CD4-positive, alpha-beta T cell (primary cell): ENCODE results near the gene CCDC172. TPM values are rescaled to one million over a fixed set of nuclear protein-coding genes. Genes with fewer than 3 reads are reported as not detected.

Experiments used
- ATAC-seq: fragments of 200-7000 bp; cut with Tn5 transposase; one replicate; pipeline ENCODE4 v1.10.0; 2022; ENCODE audit warnings: mild to moderate bottlenecking; ENCODE audit not compliant: poor library complexity
- CTCF ChIA-PET: fragments of 350-600 bp; sonication (Branson Sonifier 250); formaldehyde crosslinking; loops from one replicate; lab custom pipeline; 2021; ENCODE audit warnings: antibody characterized with exemption, inconsistent platforms; lab: Charles Lee
- POLR2A ChIA-PET: fragments of 350-600 bp; sonication (Branson Sonifier 250); formaldehyde crosslinking; loops from one replicate; lab custom pipeline; 2021; ENCODE audit warnings: antibody characterized with exemption, inconsistent platforms; lab: Charles Lee
- DNase-seq, 14 experiments: peaks; one replicate each; pipeline ENCODE4 v3.0.0-alpha.2; 2013 to 2020; ENCODE audit warnings: mixed read lengths in 2 of 14
- H3K27ac ChIP-seq, 2 donors: one replicate each; pipeline versions ENCODE4 v1.5.1 to v1.7.0; 2013; ENCODE audit warnings: low read length in 2 of 2, low read depth in 1 of 2, mild to moderate bottlenecking in 1 of 2
- H3K27me3 ChIP-seq, 2 experiments: 1 replicate in 1 of 2; 2 replicates in 1 of 2; pipeline versions ENCODE4 v1.6.1 to v1.7.0; 2013; ENCODE audit warnings: low read length in 2 of 2, control low read depth in 1 of 2, mild to moderate bottlenecking in 1 of 2, moderate library complexity in 1 of 2; ENCODE audit not compliant: insufficient read depth in 2 of 2, control insufficient read depth in 1 of 2
- H3K36me3 ChIP-seq: one replicate; pipeline ENCODE4 v1.6.1; 2013; ENCODE audit warnings: low read length, control low read depth; ENCODE audit not compliant: insufficient read depth
- H3K4me1 ChIP-seq: one replicate; pipeline ENCODE4 v1.6.1; 2013; ENCODE audit warnings: low read length, control low read depth; ENCODE audit not compliant: insufficient read depth
- H3K4me3 ChIP-seq: one replicate; pipeline ENCODE4 v1.5.1; 2013; ENCODE audit warnings: mild to moderate bottlenecking, low read length, moderate library complexity
- H3K9me3 ChIP-seq, 2 experiments: 1 replicate in 1 of 2; 2 replicates in 1 of 2; pipeline versions ENCODE4 v1.6.1 to v1.7.0; 2013; ENCODE audit warnings: low read length in 2 of 2, mild to moderate bottlenecking in 2 of 2, control low read depth in 1 of 2, moderate library complexity in 1 of 2; ENCODE audit not compliant: control insufficient read depth in 1 of 2, insufficient read depth in 1 of 2
- H3K27ac Mint-ChIP-seq: one replicate; pipeline ENCODE4 v1.8.0; 2020; ENCODE audit warnings: mixed read lengths
- H3K27me3 Mint-ChIP-seq: one replicate; pipeline ENCODE4 v1.8.0; 2021; ENCODE audit warnings: mixed read lengths
- H3K36me3 Mint-ChIP-seq: one replicate; pipeline ENCODE4 v1.8.0; 2021; ENCODE audit warnings: low read depth, mixed read lengths
- H3K4me1 Mint-ChIP-seq: one replicate; pipeline ENCODE4 v1.8.0; 2021; ENCODE audit warnings: low read depth, mixed read lengths
- H3K4me3 Mint-ChIP-seq: one replicate; pipeline ENCODE4 v1.8.0; 2020; ENCODE audit warnings: mild to moderate bottlenecking, mixed read lengths
- H3K9me3 Mint-ChIP-seq: one replicate; pipeline ENCODE4 v1.8.0; 2020; ENCODE audit warnings: mixed read lengths
- intact Hi-C, 2 experiments: fragments of 100-400 bp; cut with DNase I in 1 of 2; cut with micrococcal nuclease in 1 of 2; formaldehyde crosslinking; loops; one replicate each; pipeline versions ENCODE4 v1.15.1 to v1.9.0; 2023 to 2025; cut with DNase I, micrococcal nuclease
- total RNA-seq, 174 experiments: library from RNA in 2 of 174; stranded (reverse) in 2 of 174; gene quantifications; one replicate each; pipeline ENCODE4 v1.2.3 and lab custom pipeline; 2021 to 2026
- TF ChIP-seq, protein P1 (sequence below): fragments of 200-600 bp; IDR thresholded peaks from one replicate; pipeline ENCODE4 v1.8.0; 2022; ENCODE audit warnings: antibody characterized with exemption, mild to moderate bottlenecking

CCDC172 gene
- total RNA-seq, 2 experiments from 2014 or later, result not detected

DNA sequence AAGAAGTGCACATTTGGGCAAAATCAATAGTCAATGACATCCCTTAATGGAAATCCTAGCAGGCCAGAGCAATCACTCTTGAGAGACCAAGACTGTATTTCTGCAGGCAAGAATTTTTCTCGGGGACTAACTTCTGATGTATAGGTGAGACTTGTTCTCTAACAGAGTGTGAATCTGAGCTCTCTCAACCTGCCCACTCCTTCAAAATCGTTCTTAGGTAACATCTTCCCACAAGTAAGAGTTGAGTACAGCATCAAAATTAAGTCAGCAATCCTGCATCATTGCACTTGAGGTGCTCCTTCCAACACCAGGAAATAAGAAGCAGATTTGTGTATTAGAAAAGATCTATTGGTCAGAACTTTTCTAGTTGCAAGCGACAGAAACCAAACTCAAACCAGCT, 25.7 kb upstream of the CCDC172 start:
- POLR2A ChIA-PET, result no interaction called here
- CTCF ChIA-PET, result interaction anchor here (1.6 kb wide), 1 partner anchor 13 kb away, joined by 3 read pairs; no protein-coding TSS in a partner anchor

DNA sequence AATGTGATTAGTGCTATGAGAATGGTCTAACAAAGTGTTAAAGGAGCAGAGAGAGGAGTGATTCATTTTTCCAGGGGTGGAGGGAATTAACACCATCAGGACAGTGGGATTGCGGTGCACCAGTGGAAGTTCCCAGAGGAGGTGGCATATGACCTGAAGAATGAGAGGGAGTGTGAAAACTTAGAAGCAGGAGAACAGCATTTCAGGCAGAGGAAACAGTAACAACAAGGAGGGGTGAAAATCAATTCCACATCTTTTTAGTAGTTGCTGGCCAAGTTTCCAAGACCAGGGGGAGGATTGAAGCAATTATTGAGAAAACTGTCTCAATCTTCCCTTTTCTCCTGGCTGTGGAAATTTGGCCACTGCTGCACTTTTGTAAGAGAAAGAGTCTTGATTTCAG, 23.7 kb upstream of the CCDC172 start:
- no peak overlapping the region for H3K27ac ChIP-seq
- peaks cover 10% of the 10 kb centered on the region for H3K27me3 Mint-ChIP-seq

More for the DNA sequence above, 25.7 kb upstream of the CCDC172 start:
- Histone ChIP-seq H3K4me3 (no peak overlapping the region), H3K36me3 (no peaks in the 10 kb centered on the region), H3K27ac (no peak overlapping the region), H3K27me3 (no peaks in the 10 kb centered on the region), H3K4me1 (no peaks in the 10 kb centered on the region), H3K9me3 (no peaks in the 10 kb centered on the region)
- no peaks in the 10 kb centered on the region for H3K4me1 Mint-ChIP-seq
- H3K36me3 Mint-ChIP-seq, result no peaks in the 10 kb centered on the region
- intact Hi-C loops, result no loop called here
- ATAC-seq, result no peak
- peaks cover 6% of the 10 kb centered on the region for H3K9me3 Mint-ChIP-seq
- TF ChIP-seq, protein P1, sequence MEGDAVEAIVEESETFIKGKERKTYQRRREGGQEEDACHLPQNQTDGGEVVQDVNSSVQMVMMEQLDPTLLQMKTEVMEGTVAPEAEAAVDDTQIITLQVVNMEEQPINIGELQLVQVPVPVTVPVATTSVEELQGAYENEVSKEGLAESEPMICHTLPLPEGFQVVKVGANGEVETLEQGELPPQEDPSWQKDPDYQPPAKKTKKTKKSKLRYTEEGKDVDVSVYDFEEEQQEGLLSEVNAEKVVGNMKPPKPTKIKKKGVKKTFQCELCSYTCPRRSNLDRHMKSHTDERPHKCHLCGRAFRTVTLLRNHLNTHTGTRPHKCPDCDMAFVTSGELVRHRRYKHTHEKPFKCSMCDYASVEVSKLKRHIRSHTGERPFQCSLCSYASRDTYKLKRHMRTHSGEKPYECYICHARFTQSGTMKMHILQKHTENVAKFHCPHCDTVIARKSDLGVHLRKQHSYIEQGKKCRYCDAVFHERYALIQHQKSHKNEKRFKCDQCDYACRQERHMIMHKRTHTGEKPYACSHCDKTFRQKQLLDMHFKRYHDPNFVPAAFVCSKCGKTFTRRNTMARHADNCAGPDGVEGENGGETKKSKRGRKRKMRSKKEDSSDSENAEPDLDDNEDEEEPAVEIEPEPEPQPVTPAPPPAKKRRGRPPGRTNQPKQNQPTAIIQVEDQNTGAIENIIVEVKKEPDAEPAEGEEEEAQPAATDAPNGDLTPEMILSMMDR, result no peak
- H3K4me3 Mint-ChIP-seq, result no peak overlapping the region
- no peak overlapping the region for H3K27ac Mint-ChIP-seq
- DNase-seq, result no peak
- H3K27me3 Mint-ChIP-seq, result peaks cover 10% of the 10 kb centered on the region

DNA sequence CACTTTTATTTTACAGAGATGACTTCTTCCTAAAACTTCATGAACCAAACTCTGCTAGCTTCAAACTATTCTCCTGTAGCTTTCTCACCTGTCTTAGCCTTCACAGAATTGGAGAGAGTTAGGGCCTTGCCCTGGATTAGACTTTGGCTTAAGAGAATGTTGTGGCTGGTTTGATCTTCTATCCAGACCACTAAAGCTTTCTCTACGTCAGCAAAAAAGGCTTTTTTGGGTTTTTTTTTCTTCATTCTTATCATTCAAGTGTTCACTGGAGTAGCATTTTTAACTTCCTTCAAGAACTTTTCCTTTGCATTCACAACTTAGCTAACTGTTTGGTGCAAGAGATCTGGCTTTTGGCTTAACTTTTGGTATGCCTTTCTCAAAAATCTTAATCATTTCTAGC, 19.3 kb upstream of the CCDC172 start:
- H3K4me1 ChIP-seq, result no peaks in the 10 kb centered on the region
- H3K36me3 ChIP-seq, result no peaks in the 10 kb centered on the region
- no peak overlapping the region for H3K4me3 ChIP-seq
- Mint-ChIP-seq H3K36me3 (no peaks in the 10 kb centered on the region), H3K9me3 (peaks cover 6% of the 10 kb centered on the region), H3K4me3 (no peak overlapping the region), H3K4me1 (no peaks in the 10 kb centered on the region), H3K27ac (no peak overlapping the region), H3K27me3 (no peaks in the 10 kb centered on the region)
- intact Hi-C loops, result no loop called here
- no peaks in the 10 kb centered on the region for H3K9me3 ChIP-seq
- TF ChIP-seq, protein P1, result no peak
- no peak for DNase-seq
- H3K27me3 ChIP-seq, result no peaks in the 10 kb centered on the region
- no peak overlapping the region for H3K27ac ChIP-seq
- ChIA-PET CTCF (no interaction called here), POLR2A (no interaction called here)
- ATAC-seq, result no peak

More for the DNA sequence above, 23.7 kb upstream of the CCDC172 start:
- no peak for DNase-seq
- Mint-ChIP-seq H3K36me3 (no peaks in the 10 kb centered on the region), H3K9me3 (peaks cover 6% of the 10 kb centered on the region), H3K27ac (no peak overlapping the region), H3K4me3 (no peak overlapping the region), H3K4me1 (no peaks in the 10 kb centered on the region)
- Histone ChIP-seq H3K27me3 (no peaks in the 10 kb centered on the region), H3K4me1 (no peaks in the 10 kb centered on the region), H3K9me3 (no peaks in the 10 kb centered on the region), H3K36me3 (no peaks in the 10 kb centered on the region), H3K4me3 (no peak overlapping the region)
- ATAC-seq, result no peak
- intact Hi-C loops, result no loop called here
- TF ChIP-seq, protein P1, result no peak
- ChIA-PET CTCF (no interaction called here), POLR2A (no interaction called here)
